ENCODE results near the gene RILPL1.
"Not testable (repeated sequence)": the region's sequence is repeated elsewhere in the genome, so short reads cannot be mapped to it uniquely, and the experiment has no call there.

Gene RILPL1

DNA sequence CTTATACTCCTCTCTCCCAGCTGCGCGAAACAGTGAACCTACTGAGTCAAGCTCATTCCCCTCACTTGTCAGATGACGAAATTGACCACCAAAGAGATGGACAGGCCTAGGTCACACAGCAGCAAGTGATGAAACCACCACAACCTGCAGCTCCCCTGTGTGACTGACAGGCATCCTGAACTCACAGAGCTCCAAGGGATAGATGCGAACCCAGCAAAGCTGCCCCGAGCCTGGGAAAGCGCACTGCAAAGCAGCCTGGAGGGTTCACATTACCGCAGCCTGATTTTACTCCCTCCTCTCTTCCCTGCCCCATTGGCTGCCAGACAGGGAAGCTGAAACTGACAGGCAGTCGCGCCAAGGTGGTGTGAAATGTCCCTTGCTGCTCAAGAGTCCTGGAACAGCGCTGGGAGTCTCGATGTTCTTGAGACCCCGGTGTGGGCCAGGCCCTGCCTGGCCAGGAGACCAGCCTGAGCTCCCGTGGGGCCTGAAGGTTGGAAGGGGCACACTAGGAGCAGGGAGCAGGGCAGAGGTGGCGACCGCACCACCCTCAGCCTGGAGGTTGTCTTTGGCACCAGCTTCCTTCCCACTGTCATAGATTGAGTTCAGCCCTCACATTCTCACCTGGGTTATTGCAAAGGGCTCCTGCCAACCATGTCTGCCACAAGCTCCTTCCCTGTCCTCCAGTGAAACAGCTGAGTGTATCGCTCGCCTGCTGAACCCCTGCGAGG lies 39.2 kb downstream of the RILPL1 start:
- DNase-seq (ENCODE audit: low read depth) = no peak

DNA sequence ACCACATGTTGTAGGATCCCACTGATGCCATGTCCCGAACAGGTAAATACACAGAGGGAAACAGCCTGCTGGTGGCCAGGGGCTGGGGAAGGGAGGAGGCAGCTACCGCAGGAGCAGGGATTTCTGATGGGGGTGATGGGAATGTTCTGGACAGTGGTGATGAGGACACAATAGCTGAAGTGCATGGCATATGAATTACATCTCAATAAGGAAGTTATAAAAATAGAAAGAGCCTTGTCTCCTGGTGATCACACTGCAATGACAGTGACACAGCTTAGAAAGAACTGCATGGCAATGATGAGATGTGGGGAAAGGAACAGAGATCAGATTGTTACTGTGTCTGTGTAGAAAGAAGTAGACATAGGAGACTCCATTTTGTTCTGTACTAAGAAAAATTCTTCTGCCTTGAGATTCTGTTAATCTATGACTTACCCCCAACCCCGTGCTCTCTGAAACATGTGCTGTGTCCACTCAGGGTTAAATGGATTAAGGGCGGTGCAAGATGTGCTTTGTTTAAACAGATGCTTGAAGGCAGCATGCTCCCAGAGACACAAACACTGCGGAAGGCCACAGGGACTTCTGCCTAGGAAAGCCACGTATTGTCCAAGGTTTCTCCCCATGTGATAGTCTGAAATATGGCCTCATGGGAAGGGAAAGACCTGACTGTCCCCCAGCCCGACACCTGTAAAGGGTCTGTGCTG lies 41.0 kb downstream of the RILPL1 start:
- DNase-seq (ENCODE audit: low read depth) = not testable (repeated sequence)

DNA sequence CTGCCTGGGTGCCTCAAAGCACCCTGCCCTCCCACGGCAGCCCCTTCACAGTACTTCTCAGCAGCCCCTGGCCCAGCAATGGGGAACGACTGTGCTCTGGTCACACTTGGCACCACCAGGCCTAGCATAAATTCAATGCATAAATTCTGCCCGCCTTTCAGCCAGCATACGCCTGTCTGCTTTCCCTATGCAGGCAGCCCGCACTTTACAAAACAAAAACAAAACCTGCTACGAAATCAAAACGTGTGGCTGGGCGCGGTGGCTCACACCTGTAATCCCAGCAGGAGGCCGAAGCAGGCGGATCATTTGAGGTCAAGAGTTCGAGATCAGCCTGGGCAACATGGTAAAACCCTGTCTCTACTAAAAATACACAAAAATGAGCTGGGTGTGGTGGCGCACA lies 42.0 kb downstream of the RILPL1 start:
- DNase-seq (ENCODE audit: low read depth) = no peak

DNA sequence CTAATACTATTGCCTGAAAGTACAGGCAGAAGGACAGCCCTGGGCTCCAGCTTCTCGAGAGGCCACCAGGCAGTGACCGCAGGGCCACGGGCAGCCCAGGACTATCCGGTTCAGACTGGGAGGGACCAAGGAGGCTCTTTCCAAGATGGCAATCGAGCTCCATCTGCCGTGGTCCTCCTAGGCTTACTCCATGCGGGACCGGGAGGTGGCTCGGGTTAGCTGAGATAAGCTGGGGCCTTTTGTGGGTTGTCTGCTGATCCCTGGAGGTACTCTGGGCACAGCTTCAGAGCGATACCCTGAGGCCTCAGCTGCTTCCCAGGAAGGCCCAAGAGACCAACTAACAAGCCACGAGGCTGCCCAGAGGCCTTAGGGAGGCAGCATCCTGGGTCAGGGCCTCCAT lies 42.5 kb downstream of the RILPL1 start:
- no peak for DNase-seq (ENCODE audit: low read depth)

DNA sequence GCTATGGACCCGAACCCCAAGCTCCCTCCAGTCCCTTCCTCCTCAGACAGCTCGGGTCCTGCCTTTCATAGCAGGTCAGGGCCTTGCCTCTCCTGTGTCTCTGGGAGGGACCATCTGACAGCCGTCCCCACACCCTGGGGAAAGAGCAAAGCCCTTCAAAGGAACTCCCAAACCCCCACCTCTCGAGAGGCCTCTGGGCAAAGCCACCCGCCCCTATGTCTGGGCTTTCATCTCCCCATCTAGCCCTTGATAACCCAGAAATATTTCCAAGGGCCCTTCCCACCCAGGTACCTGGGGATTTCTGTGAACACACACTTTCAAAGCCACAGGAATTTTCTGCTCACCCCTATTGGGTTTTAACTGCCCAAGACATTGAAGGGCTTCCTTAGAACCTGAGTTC lies 43.4 kb downstream of the RILPL1 start:
- DNase-seq (ENCODE audit: low read depth) = no peak

DNA sequence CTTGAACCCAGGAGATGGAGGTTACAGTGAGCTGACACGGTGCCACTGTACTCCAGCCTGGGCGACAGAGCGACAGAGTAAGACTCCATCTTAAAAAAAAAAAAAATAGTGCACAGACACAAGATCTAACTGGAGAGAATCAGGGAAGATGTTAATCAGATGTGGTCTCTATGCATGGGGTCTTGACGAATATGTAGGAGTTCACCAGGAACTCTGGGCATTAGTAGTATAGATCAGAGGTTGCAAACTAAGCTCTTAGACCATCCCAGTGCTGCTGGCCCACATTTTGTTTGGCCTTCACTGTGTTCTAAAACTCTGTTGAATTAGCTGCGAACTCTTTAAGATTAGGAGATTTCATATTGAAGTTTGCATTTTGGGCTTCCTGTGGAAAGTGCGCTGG lies 43.9 kb downstream of the RILPL1 start:
- no peak for DNase-seq (ENCODE audit: low read depth)

DNA sequence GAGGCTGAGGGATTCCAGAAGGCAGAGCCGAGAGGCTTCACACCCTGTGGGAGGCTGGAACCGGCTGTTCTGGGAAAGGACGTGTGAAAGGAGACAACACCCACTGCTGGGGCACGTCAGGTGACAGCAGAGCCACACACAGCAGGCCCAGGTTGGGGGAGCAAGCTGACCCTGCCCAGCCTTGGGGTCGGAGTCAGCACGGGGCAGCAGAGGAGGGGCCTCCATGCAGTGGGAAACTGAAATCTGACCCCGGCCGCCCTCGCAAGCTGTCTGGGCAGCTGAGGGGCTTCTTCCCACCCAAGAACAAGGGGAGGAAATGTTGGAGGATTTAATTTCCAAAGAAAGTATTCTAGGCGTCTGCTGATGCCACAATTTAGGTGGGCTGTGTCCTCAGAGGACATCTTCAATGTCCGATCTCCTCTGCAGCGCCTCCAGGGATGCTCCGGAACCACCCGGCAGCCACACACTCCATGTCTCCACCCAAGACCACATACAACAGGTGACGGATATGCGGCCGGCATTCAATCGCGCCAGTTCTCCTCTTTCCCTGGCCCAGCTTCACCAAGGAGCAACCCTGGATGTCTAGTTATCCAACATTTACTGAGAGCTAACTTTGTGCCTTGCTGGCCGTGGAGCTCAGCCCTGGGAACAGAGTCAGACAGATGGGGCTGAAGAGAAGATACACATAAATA lies 44.8 kb downstream of the RILPL1 start:
- no peak for DNase-seq (ENCODE audit: low read depth)

DNA sequence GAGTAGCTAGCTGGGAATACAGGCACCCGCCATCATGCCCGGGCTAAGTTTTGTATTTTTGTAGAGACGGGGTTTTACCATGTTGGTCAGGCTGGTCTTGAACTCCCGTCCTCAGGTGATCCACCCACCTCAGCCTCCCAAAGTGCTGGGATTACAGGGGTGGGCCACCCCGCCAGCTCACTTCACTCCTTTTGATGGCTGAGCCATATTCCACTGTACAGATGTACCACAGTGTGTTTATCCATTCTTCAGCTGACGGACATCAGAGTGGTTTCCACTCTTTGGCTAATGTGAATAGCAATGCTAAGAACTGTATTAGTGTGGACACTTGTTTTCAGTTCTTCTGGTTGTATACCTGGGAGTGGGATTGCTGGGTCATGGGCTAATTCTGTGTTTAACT lies 46.1 kb downstream of the RILPL1 start:
- DNase-seq (ENCODE audit: low read depth) = no peak

DNA sequence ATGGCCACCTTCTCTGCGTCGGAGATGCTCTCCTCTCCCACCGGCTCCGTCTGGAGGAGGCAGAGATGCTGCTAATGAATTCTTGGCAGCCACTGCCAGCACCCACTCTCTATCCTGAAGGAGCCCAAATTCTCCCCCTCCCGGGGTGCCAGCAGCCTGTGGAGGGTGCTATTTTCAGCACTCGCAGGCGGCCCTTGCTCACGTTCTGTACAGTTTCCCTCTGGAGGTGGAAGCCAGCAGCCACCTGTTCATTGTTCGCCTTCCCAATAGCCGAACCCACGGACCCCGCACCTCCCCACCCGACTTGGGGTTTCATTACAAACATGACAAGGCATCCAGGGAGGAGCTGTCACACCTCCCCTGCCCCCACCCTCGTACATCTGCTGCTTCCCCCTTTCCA lies 47.8 kb downstream of the RILPL1 start:
- DNase-seq (ENCODE audit: low read depth) = no peak

DNA sequence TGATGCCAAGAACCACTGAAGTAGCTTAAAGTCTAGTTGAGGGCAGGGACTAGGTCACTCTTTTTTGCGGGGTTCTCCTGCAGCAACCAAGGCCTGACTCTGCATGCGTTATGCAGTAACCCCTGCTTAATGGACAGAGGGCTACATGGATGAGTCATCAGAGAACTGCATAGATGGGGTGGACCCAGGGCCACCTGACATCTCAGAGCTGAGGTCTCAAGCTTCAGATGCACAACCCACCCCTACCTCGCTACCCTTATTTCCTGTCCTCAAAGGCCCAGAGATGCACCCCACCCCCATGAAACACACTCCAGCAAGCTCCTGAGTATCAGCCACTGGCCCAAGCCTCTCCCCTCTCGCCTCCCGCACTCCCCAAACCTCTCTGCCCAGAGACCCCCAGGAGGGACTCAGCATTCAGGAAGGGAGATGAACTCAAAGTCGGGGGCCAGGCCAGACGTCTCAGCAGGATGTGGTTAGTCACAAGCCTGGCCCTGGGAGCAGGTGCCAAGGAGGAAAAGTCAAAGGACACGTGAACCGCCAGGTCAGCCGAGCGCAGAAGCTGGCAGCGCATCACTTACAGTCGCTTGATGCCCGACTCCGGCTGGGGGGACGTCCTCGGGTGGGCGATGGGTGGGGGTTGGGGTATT lies 49.8 kb downstream of the RILPL1 start:
- DNase-seq (ENCODE audit: low read depth) = no peak

DNA sequence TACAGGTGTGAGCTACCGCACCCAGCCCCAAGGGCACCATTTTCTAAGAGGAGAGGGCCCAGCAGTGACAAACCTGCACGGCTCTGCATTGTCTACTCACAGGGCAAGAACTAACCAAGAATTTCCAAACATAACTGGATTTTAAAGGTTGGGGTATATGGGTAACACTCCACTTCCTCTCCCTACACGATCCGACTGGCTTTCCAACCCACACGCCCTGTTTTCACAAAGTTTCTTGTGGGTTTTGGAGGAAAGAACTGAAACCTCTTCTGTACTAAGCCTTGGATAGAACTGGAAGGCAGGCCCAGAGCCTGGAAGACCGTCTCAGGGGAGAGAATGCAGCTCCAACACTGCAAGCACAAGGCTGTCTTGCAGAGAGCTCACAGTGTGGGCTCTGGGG lies 50.6 kb downstream of the RILPL1 start:
- no peak for DNase-seq (ENCODE audit: low read depth)

DNA sequence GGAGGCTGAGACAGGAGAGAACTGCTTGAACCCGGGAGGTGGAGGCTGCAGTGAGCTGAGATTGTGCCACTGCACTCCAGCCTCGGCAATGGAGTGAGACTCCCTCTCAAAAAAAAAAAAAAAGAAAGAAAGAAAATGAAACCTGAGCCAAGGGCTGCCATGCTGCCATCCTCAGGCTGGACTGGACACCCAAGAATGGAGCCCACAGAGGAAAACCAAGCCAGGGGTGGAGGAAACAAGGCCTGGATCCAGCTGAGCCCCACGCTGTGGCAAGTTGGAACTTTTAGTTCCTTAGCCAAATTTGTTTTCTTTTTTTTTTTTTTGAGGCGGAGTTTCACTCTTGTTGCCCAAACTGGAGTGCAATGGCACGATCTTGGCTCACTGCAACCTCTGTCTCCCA lies 52.3 kb downstream of the RILPL1 start:
- DNase-seq (ENCODE audit: low read depth) = not testable (repeated sequence)

DNA sequence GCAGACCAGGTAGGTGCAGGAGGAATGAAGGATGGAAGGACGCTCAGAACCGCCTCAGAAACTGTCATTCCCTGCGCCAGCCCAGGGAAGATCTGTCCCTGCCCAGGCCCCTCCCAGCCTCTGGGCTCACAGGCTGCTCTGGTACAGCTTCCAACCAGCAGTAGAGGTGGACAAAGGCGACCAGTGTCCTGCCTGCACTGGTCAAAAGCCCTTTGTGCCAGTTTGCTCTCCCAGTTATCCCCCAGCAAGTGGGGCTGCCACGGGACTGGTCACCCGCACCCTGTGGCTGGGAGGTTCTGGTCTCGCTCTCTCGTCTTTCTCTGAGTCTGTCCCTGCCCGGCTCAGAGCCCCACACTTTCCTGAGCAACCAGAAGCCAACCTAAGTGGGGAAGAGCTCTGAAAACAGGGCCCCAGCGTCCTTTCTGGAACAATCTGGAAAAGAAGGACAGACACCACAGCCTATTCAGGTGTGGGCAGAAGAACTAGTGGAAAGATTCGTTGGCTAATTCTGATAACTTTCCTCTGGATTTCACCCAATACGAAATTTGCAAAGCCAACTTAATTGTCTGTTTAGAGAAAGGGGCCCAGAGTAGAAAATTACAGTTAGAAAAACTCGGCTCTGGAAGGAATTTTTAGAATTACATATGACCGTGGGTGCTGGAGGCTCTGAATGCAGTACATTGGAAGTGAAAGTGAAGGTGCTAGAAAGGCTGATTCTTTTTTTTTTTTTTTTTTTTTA lies 53.9 kb downstream of the RILPL1 start:
- DNase-seq (ENCODE audit: low read depth) = no peak

DNA sequence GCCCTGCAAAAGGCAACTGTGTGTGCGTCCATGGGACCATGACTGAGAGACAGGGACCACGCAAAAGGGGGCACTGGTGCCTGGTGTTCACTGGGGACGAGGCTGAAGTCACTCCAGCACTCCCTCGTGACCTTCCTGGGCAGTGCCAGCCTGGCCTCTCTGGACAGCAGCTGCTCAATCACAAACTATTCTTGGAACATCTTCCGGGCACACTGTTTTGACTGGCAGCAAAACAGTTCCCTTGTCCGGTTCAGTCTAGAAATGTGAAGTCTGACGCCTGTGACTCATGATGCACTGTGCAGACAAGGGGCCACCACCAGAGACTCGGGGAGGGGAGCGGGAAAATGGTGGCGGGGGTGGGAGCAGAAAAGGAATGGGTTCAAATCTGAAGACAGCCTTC lies 54.8 kb downstream of the RILPL1 start:
- no peak for DNase-seq (ENCODE audit: low read depth)

DNA sequence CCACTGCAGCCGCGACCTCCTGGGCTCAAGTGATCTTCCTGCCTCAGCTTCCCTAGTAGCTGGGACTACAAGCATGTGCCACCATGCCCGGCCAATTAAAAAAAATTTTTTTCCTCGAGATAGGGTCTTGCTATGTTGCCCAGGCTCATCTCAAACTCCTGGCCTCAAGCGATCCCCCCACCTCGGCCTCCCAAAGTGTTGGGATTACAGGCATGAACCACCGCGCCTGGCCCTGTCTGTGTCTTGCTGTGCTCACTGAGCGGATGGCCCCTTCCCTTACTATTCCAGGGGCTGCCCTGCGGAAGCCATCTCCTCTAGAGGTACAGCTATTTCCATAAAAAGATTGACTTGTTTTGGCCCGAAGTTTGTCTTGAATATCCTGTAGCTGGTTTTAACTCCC lies 55.5 kb downstream of the RILPL1 start:
- no peak for DNase-seq (ENCODE audit: low read depth)

DNA sequence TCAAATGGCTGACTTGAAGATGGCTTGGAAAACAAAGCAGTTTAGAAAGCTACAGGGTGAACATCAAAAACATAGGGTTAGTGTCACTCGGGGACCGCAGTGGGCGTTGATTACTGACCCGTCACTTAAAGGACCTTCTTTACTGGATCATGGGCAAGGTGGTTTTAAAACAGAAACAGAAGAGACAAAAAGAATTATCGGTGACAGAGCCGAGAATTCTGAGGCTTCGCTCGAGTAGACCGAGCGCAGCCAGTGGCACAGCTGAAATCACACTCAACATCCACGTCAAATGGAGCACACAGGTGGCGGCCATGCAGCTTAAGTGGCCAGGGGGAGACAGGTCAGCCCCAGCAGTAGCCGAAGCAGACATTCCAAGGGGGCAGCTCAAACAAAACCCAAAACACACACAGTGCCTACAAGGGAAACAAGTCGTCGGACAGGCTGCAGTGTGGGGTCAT lies 58.2 kb downstream of the RILPL1 start:
- no peak for DNase-seq (ENCODE audit: low read depth)

DNA sequence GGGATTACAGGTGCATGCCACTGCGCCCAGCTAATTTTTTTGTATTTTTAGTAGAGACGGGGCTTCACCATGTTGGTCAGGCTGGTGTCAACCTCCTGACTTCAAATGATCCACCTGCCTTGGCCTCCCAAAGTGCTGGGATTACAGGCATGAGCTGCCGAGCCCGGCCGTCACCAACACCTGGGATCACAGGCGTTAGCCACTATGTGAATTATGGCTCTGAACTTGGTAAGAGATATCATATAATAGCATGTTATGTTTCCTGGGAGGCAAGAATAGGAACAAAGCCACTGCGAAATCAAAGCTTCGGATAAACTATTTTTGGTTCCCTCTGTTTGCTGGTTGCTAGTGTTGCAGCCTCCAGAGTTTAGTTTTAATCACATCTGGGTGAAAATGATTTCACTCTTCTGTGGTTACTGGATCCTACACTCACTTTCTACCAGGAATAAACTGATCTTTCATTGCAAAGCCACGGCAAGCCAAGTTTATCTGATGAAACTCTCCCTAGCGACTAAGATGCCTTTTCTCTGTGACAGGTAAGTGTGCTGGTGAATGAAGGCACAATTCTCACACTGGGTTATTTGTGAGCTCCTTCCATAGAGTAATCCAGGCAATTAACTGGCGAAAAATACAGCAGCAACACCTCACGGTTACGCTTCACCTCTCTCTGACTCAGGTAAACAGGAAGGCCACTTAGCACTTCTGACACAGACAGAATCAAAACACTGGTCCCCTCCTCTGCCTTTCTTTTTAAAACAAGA lies 58.9 kb downstream of the RILPL1 start:
- DNase-seq (ENCODE audit: low read depth) = peak; percentile 6

DNA sequence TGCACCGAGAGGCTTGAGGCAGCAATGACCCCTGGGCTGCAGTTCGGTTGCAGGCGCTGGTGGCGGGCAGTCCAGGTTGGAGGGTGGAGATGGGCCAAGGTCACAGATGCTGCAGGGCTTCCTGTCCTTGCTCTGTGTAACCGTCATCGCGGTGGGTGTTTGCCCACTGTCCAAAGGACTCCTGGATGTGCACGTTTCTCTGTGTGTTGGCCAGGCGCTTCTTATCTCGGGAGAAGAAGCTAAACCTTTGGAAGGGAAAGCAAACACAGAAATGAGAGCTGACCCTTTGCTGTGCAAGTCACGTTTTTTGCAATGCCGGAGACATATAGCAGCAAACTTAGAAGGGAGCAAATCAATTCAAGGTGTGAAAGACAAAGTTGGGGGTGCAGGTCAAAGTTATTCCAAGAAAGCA lies 61.1 kb downstream of the RILPL1 start:
- no peak for DNase-seq (ENCODE audit: low read depth)

DNA sequence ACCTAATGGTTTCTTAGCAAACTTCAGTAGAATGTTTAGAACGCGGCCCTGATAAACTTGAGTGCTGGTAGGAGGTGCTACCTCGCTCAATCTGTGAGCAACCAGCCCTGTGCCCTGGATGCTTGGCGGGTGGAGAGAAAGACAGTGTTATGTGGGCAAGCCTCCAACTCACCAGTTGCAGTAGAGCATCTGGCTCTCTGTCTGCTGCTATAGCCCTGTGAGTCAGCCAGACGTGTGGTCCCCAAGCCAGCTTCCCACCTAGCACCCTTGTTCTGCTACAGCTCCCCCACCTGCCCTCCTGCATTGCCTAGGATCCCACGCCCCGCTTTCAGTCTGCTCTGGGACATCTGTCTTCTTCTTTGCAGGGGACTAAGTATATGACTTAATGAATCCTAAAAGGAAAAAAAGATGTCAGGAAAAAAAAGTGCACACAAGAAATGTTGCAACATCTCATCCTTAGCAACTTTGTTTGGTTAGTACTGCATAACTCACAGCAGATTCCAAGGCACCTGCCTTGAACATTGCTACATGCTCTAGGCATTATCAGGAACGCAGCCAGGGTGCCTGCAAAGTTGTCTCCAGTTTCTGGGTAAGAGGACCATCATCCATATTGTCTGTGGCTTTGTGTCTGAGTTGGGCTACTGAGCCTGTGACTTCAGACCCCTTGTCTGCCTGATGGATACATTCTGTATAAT lies 62.0 kb downstream of the RILPL1 start:
- DNase-seq (ENCODE audit: low read depth) = no peak

DNA sequence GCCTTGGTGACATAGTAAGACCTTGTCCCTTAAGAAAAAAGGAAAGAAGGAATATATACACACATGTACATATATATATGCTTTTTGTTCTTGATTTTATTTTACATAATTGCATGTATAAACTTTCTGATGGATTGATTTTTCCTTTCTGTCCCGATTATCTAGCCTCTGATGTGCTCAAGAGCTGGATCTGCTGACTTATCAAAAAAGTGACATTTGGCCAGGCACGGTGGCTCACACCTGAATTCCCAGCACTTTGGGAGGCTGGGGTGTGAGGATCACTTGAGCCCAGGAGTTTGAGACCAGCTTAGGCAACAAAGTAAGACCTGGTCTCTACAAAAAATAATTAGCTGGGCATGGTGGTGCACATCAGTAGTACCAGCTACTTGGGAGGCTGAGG lies 63.5 kb downstream of the RILPL1 start:
- no peak for DNase-seq (ENCODE audit: low read depth)

DNA sequence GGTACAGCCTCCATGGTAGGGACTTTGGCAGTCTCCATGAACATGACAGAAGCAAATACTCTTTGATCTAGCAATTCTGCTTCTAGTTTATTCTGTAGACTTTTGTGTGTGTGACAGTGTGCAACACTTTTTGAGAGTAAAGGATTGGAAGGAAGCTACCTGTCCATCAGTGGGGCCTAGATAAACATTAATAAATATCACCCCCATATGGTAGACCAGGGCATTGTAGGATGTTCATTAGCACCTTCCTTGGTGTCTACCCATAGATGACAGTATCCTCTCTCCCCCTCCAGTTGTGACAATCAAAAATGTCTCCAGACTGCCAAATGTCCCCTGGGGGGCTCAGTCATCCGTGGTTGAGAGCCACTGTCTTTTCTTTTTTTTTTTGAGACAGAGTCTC lies 64.7 kb downstream of the RILPL1 start:
- DNase-seq (ENCODE audit: low read depth) = no peak
